Measurements from ENCODE around the gene ERMAP. TPM values are rescaled to one million over a fixed set of nuclear protein-coding genes. Genes with fewer than 3 reads are reported as not detected.

ERMAP gene
- total and polyA plus RNA-seq, 9 of the 15 experiments (the other 6 are each of a cell fraction or from before 2014, with no cell fraction given): 8.0 to 31.4 (median 22.5) TPM

DNA sequence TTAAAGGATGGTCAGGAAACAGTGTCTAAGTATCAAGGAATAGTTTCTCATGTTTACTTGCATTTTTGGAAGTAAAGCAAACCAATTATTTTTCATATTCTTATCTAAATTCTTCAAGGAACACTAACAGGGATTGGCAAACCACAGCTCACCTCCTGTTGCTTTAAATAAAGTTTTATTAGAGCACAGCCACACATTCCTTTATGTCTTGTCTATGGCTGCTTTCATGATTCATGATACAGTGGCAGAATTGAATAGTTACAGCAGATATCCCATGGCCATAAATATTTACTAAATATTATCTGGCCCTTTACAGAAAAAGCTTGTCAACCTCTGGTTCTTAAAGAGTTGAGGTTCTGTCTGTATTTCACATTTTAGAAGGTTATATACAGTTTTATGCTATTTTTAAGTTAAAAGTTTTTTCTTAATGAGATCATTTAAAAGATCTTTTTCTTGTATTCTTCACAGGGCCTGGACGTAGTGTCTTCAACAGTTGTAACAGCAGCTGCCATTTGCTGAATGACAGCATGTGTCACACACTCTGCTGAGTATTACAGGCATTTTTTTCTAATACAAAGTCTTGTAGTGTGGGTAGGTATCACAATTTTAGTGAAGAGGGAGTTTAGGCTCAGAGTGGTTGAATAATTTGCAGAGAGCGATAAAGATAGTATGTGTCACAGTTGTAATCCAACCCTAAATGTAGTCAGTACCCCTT lies 32.1 kb downstream of the ERMAP start:
- no peak overlapping the region for H3K27ac ChIP-seq (ENCODE audit: extremely low read depth, low read depth, low read length)
- H3K9me3 ChIP-seq (replicated peaks; ENCODE audit: control insufficient read depth, insufficient read depth, low read depth, low read length): no peaks in the 10 kb centered on the region
- peaks cover 44% of the 10 kb centered on the region for H3K36me3 ChIP-seq (ENCODE audit: control insufficient read depth, insufficient read depth, low read length)
- ATAC-seq (no peak), DNase-seq (ENCODE audit: extremely low read depth in 1 of 4, low spot score in 3 of 4) (no peak), FAIRE-seq (no peak)
- in situ Hi-C loops (cut with MboI) (no loop called here), intact Hi-C loops (cut with micrococcal nuclease) (loop anchor here (5.0 kb wide), 1 partner anchor 82 kb away; the partner anchor contains the start of genes C1orf50 and P3H1)
- H3K4me2 ChIP-seq (ENCODE audit: insufficient read depth, low read length): no peak overlapping the region
- no peak overlapping the region for H3K4me3 ChIP-seq
- H2AFZ ChIP-seq (ENCODE audit: low read depth, low read length): no peak overlapping the region
- no TSS peak for BruUV-seq (replicated peaks)
- 87% methylated on average over 2 of the region's 2 CpGs for WGBS (ENCODE audit: insufficient coverage, low coverage, missing lambda C conversion rate)
- peaks cover 34% of the 10 kb centered on the region for H3K79me2 ChIP-seq (ENCODE audit: control insufficient read depth, insufficient read depth, low read length)
- ChIA-PET CTCF (ENCODE audit: low intra/inter-chr PET ratio) (no interaction called here), POLR2A (interaction anchor here (6.4 kb wide), 2 partner anchors 16 to 28 kb away, joined by 76 to 94 read pairs; partner anchors contain the start of genes ERMAP and SVBP)
- H3K4me1 ChIP-seq (replicated peaks in 1 of 2; ENCODE audit: control insufficient read depth in 2 of 2, insufficient read depth in 2 of 2, low read length in 2 of 2): peaks cover 18 to 25% of the 10 kb centered on the region in 2 experiments
- no peaks in the 10 kb centered on the region for H3K27me3 ChIP-seq (ENCODE audit: control insufficient read depth in 2 of 2, insufficient read depth in 2 of 2, low read length in 2 of 2)
- no peaks in the 10 kb centered on the region for H4K20me1 ChIP-seq (replicated peaks; ENCODE audit: control insufficient read depth, insufficient read depth, low read length)
- H3K9ac ChIP-seq (ENCODE audit: insufficient read depth in 1 of 2, low read depth in 2 of 2, low read length in 2 of 2): no peak overlapping the region
- no peaks in the 10 kb centered on the region for H3K9me1 ChIP-seq (ENCODE audit: control insufficient read depth, insufficient read depth, low read length)
- TF ChIP-seq MCM3 (IDR thresholded peaks at IDR 0.05) (no peak), ZBTB40 (IDR thresholded peaks at IDR 0.05) (peak; percentile 93), ZBTB40 (CRISPR knock-in tag; IDR thresholded peaks at IDR 0.05) (peak; percentile 81)

Data from K562 (cell line).